ENCODE measurements around the gene ELF4. TPM values are rescaled to one million over a fixed set of nuclear protein-coding genes. Genes with fewer than 3 reads are reported as not detected.

ELF4 gene
- total RNA-seq, 4 donors from 2014 or later: 8.2 to 11.7 (median 10.2) TPM

- DNase-seq (ENCODE audit: low spot score in 2 of 2): no peak
- Histone ChIP-seq H3K27me3 (no peaks in the 10 kb centered on the region), H3K9me3 (no peaks in the 10 kb centered on the region), H3K27ac (no peak overlapping the region), H3K4me1 (peaks cover 0 to 30% (median 4%) of the 10 kb centered on the region in 4 donors), H3K4me3 (no peak overlapping the region), H3K36me3 (no peaks in the 10 kb centered on the region)
- 67 to 85% methylated on average over 5 of the region's 5 CpGs for WGBS, 2 donors
- TF ChIP-seq CTCF (IDR thresholded peaks at IDR 0.05) (no peak), POLR2A (IDR thresholded peaks at IDR 0.05) (no peak), EP300 (IDR thresholded peaks at IDR 0.05) (no peak)
Measured at GRCh38 chrX:130098210-130098552, 12.1 kb downstream of the ELF4 start.

GRCh38 chrX:130097507-130098209, 12.6 kb downstream of the ELF4 start:
- no peak overlapping the region for H3K27ac ChIP-seq
- no peaks in the 10 kb centered on the region for H3K9me3 ChIP-seq
- H3K4me3 ChIP-seq: no peak overlapping the region
- WGBS, 2 donors: 59 to 71% methylated on average over 4 to 14 of the region's 14 CpGs
- no peaks in the 10 kb centered on the region for H3K27me3 ChIP-seq
- H3K36me3 ChIP-seq: no peaks in the 10 kb centered on the region
- TF ChIP-seq POLR2A (IDR thresholded peaks at IDR 0.05) (no peak), EP300 (IDR thresholded peaks at IDR 0.05) (no peak), CTCF (IDR thresholded peaks at IDR 0.05) (no peak)
- DNase-seq (ENCODE audit: low spot score in 2 of 2): no peak
- peaks cover 0 to 30% (median 4%) of the 10 kb centered on the region in 4 donors for H3K4me1 ChIP-seq

- H3K36me3 ChIP-seq: no peaks in the 10 kb centered on the region
- no peak for TF ChIP-seq EP300 (IDR thresholded peaks at IDR 0.05)
Measured at GRCh38 chrX:130095249-130096030, 14.9 kb downstream of the ELF4 start.

GRCh38 chrX:130094696-130095095, 15.6 kb downstream of the ELF4 start:
- TF ChIP-seq POLR2A (IDR thresholded peaks at IDR 0.05) (no peak), EP300 (IDR thresholded peaks at IDR 0.05) (no peak), CTCF (IDR thresholded peaks at IDR 0.05) (no peak)
- Histone ChIP-seq H3K27me3 (no peaks in the 10 kb centered on the region), H3K4me1 (peaks cover 0 to 30% (median 1%) of the 10 kb centered on the region in 4 donors), H3K9me3 (no peaks in the 10 kb centered on the region), H3K4me3 (no peak overlapping the region), H3K36me3 (no peaks in the 10 kb centered on the region), H3K27ac (no peak overlapping the region)
- DNase-seq (ENCODE audit: low spot score in 2 of 2): no peak
- WGBS, 2 donors: 75 to 84% methylated on average over 4 to 8 of the region's 8 CpGs

More at GRCh38 chrX:130095249-130096030, 14.9 kb downstream of the ELF4 start:
- Histone ChIP-seq H3K27me3 (no peaks in the 10 kb centered on the region), H3K27ac (no peak overlapping the region), H3K4me3 (no peak overlapping the region), H3K4me1 (peaks cover 0 to 36% (median 3%) of the 10 kb centered on the region in 4 donors), H3K9me3 (no peaks in the 10 kb centered on the region)
- DNase-seq (ENCODE audit: low spot score in 2 of 2): no peak
- 80 to 91% methylated on average over 6 of the region's 6 CpGs for WGBS, 2 donors

GRCh38 chrX:130093271-130093670, 17.0 kb downstream of the ELF4 start:
- peaks cover 0 to 15% (median 0%) of the 10 kb centered on the region in 4 donors for H3K4me1 ChIP-seq

More at GRCh38 chrX:130093271-130093670, 17.0 kb downstream of the ELF4 start:
- Histone ChIP-seq H3K27me3 (no peaks in the 10 kb centered on the region), H3K9me3 (no peaks in the 10 kb centered on the region), H3K36me3 (no peaks in the 10 kb centered on the region), H3K4me3 (no peak overlapping the region), H3K27ac (no peak overlapping the region)
- DNase-seq (ENCODE audit: low spot score in 2 of 2): no peak
- WGBS, 2 donors: 77 to 83% methylated on average over 2 of the region's 2 CpGs
- TF ChIP-seq EP300 (IDR thresholded peaks at IDR 0.05) (no peak), CTCF (IDR thresholded peaks at IDR 0.05) (no peak), POLR2A (IDR thresholded peaks at IDR 0.05) (no peak)
